Kidney (tissue), 14 donors: Measurements from ENCODE around the gene RBPJ. TPM values are rescaled to one million over a fixed set of nuclear protein-coding genes. Genes with fewer than 3 reads are reported as not detected.
A peak's percentile ranks its signal among the peaks of the same experiment; 100 is the strongest.

Experiments used
- DNase-seq, 5 donors: peaks; one replicate each; pipeline ENCODE4 v3.0.0-alpha.2; 2013 to 2020
- FAIRE-seq: peaks from 2 replicates; lab custom pipeline; 2012; peaks lifted over from hg19 to GRCh38; lab: Jason Lieb, UNC
- H3K27ac ChIP-seq, 2 donors: one replicate each; pipeline ENCODE4 v1.7.0; 2013; ENCODE audit warnings: low read depth in 2 of 2, low read length in 2 of 2, inconsistent platforms in 1 of 2
- H3K27me3 ChIP-seq: one replicate; pipeline ENCODE4 v1.7.1; 2013; ENCODE audit warnings: low read length, inconsistent platforms; ENCODE audit not compliant: control insufficient read depth, insufficient read depth
- H3K36me3 ChIP-seq, 3 donors: one replicate each; pipeline versions ENCODE4 v1.7.0 to v1.7.1; 2013; ENCODE audit warnings: low read length in 3 of 3, control low read depth in 1 of 3, inconsistent platforms in 1 of 3; ENCODE audit not compliant: insufficient read depth in 3 of 3, control insufficient read depth in 2 of 3
- H3K4me1 ChIP-seq, 3 donors: one replicate each; pipeline versions ENCODE4 v1.7.0 to v1.7.1; 2013; ENCODE audit warnings: low read length in 3 of 3, inconsistent platforms in 1 of 3, low read depth in 1 of 3; ENCODE audit not compliant: control insufficient read depth in 2 of 3, insufficient read depth in 2 of 3
- H3K4me3 ChIP-seq, 3 donors: one replicate each; pipeline versions ENCODE4 v1.7.0 to v1.8.1; 2013; ENCODE audit warnings: low read length in 3 of 3, control low read depth in 1 of 3, inconsistent platforms in 1 of 3
- H3K9ac ChIP-seq, 3 donors: one replicate each; pipeline versions ENCODE4 v1.7.0 to v1.7.1; 2013; ENCODE audit warnings: low read length in 3 of 3, control low read depth in 1 of 3, inconsistent platforms in 1 of 3
- H3K9me3 ChIP-seq, 3 donors: one replicate each; pipeline versions ENCODE4 v1.7.0 to v1.7.1; 2013; ENCODE audit warnings: low read length in 3 of 3, control low read depth in 1 of 3, inconsistent platforms in 1 of 3; ENCODE audit not compliant: control insufficient read depth in 2 of 3, insufficient read depth in 1 of 3
- intact Hi-C: fragments of 100-400 bp; cut with DNase I; formaldehyde crosslinking; loops from one replicate; pipeline ENCODE4 v1.11.1; 2022
- polyA plus RNA-seq: library from polyadenylated mRNA; stranded (reverse); fragments of 350-450 nt; fragmentation: Illumina TruSeq; extraction: RNeasy Lipid Tissue Mini Kit (QIAGEN cat#74804); gene quantifications from one replicate; pipeline ENCODE4 v1.2.3, GENCODE V29; 2014; ENCODE audit warnings: low read depth, low replicate concordance; ENCODE audit not compliant: insufficient read depth
- total RNA-seq: library from RNA; stranded (reverse); fragmentation: NEBNext Ultra II Directional; extraction: Animal tissue kit (Norgen Biotek cat#: 25700); gene quantifications from one replicate; pipeline ENCODE4 v1.2.1, GENCODE V29; 2021
- TF ChIP-seq, protein P1 (sequence below): IDR thresholded peaks from 3 replicates; pipeline ENCODE4 v1.5.1; 2012; ENCODE audit warnings: mild to moderate bottlenecking, moderate library complexity, borderline replicate concordance; ENCODE audit not compliant: insufficient read depth; ENCODE audit errors: extremely low read depth
- donor health status: control.
- donor health status: control.
- donor health status: control.
- donor health status: control.
- donor health status: control.
- donor health status: DM: yes; HTN: yes; CAD: no.
- donor health status: Normal renal cell carcinoma (clear cell type).

RBPJ gene
- total and polyA plus RNA-seq, 2 donors from 2014 or later: 28.5 to 77.6 TPM

DNA sequence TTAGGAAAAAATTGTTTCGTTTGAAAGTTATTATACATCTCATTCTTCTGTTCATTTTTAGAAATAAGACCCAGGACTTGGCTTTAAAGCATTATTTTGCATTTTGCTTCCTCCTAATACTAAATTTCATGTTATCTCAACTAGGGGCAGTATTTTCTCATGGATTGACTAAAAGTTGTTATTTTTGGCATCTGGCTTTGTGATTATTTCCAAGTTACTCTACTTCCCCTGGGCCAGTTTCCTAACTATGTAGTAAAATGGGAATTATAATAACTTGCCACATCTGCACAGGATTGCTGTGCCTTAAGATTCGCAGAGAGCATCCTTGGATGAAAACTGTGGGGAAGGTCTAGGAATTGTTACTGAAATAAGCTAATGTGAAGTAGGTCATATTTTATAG, 3.0 kb downstream of the RBPJ start:
- Histone ChIP-seq H3K4me1 (peaks cover 0 to 5% (median 5%) of the 10 kb centered on the region in 3 donors), H3K27ac (no peak overlapping the region), H3K27me3 (no peaks in the 10 kb centered on the region), H3K9ac (no peak overlapping the region), H3K4me3 (no peak overlapping the region), H3K9me3 (no peaks in the 10 kb centered on the region), H3K36me3 (no peaks in the 10 kb centered on the region)
- intact Hi-C loops: no loop called here
- DNase-seq (peak in 1 of 5 donors; percentile 59), FAIRE-seq (no peak)
- TF ChIP-seq, protein P1, sequence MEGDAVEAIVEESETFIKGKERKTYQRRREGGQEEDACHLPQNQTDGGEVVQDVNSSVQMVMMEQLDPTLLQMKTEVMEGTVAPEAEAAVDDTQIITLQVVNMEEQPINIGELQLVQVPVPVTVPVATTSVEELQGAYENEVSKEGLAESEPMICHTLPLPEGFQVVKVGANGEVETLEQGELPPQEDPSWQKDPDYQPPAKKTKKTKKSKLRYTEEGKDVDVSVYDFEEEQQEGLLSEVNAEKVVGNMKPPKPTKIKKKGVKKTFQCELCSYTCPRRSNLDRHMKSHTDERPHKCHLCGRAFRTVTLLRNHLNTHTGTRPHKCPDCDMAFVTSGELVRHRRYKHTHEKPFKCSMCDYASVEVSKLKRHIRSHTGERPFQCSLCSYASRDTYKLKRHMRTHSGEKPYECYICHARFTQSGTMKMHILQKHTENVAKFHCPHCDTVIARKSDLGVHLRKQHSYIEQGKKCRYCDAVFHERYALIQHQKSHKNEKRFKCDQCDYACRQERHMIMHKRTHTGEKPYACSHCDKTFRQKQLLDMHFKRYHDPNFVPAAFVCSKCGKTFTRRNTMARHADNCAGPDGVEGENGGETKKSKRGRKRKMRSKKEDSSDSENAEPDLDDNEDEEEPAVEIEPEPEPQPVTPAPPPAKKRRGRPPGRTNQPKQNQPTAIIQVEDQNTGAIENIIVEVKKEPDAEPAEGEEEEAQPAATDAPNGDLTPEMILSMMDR: no peak

DNA sequence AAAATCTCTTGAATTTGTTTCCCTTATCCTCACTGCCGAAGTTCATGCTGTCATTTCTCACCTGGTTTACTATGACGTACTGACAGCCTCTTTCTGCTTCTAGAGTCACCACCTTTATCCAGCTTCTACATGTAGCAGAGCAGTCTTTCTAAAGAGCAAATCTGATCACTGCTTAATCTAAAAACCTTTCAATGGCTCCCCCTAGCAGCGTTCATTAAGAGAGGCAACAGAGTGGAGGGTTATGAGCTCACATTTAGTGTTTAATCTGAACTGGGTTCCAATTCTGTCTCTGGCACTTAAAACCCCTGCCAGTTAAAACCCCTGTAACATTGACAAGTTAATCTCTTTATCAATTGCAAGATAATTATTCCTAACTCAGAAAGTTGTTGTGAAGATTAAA, 4.4 kb downstream of the RBPJ start:
- Histone ChIP-seq H3K27me3 (no peaks in the 10 kb centered on the region), H3K9me3 (no peaks in the 10 kb centered on the region), H3K27ac (no peak overlapping the region), H3K4me3 (no peak overlapping the region), H3K36me3 (no peaks in the 10 kb centered on the region), H3K9ac (no peak overlapping the region), H3K4me1 (peaks cover 0 to 5% (median 2%) of the 10 kb centered on the region in 3 donors)
- intact Hi-C loops: no loop called here
- TF ChIP-seq, protein P1: no peak
- no peak for FAIRE-seq
- DNase-seq: peak in 1 of 5 donors; percentile 34

DNA sequence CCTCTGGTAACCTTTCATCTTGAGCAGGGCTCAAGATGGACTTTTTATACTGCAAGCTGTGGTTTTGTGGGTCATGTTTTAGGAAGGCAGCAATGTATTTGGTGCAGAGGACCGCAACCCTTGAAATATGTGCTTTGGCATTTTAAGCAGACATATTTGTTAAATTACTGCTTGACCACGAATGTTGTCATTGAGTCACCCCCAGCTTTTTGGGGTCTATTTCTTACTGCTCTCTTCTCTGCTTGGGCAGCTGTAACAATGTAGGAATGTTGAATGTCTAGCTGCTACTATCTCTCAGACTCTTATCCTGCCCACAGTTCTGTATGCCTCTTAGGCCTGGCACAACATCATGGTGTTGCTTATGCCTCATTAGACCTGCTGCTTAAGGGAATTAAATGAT, 6.0 kb downstream of the RBPJ start:
- intact Hi-C loops: no loop called here

More for the DNA sequence above, 6.0 kb downstream of the RBPJ start:
- DNase-seq (no peak), FAIRE-seq (no peak)
- Histone ChIP-seq H3K36me3 (no peaks in the 10 kb centered on the region), H3K4me1 (peaks cover 0 to 5% (median 2%) of the 10 kb centered on the region in 3 donors), H3K27me3 (no peaks in the 10 kb centered on the region), H3K4me3 (no peak overlapping the region), H3K9ac (no peak overlapping the region), H3K27ac (no peak overlapping the region), H3K9me3 (no peaks in the 10 kb centered on the region)
- TF ChIP-seq, protein P1: no peak
